ENCODE data around the gene PADI4.

The PADI4 gene

GRCh38 chr1:17272066-17272465 lies 35.9 kb upstream of the PADI4 start:
- no peak overlapping the region for H3K9ac ChIP-seq
- H3K36me3 ChIP-seq (ENCODE audit: control insufficient read depth, insufficient read depth, low read length): no peaks in the 10 kb centered on the region
- H3K4me2 ChIP-seq (ENCODE audit: low read length): no peak overlapping the region
- H3K4me3 ChIP-seq (ENCODE audit: low read depth, low read length): no peak overlapping the region
- no peaks in the 10 kb centered on the region for H3K4me1 ChIP-seq
- no peak overlapping the region for H3K27ac ChIP-seq
- no peaks in the 10 kb centered on the region for H3K27me3 ChIP-seq (ENCODE audit: control insufficient read depth, insufficient read depth, low read length)
- no peaks in the 10 kb centered on the region for H3K9me3 ChIP-seq (ENCODE audit: control insufficient read depth, low read length)
- no peak for TF ChIP-seq CTCF (IDR thresholded peaks at IDR 0.05)
- no peak overlapping the region for H2AFZ ChIP-seq
- H3K79me2 ChIP-seq: no peaks in the 10 kb centered on the region

GRCh38 chr1:17272646-17273045 lies 35.4 kb upstream of the PADI4 start:
- Histone ChIP-seq H3K9me3 (ENCODE audit: control insufficient read depth, low read length) (no peaks in the 10 kb centered on the region), H3K4me2 (ENCODE audit: low read length) (no peak overlapping the region), H3K27me3 (ENCODE audit: control insufficient read depth, insufficient read depth, low read length) (no peaks in the 10 kb centered on the region), H3K4me1 (no peaks in the 10 kb centered on the region), H3K36me3 (ENCODE audit: control insufficient read depth, insufficient read depth, low read length) (no peaks in the 10 kb centered on the region), H3K9ac (no peak overlapping the region), H3K27ac (no peak overlapping the region), H2AFZ (no peak overlapping the region), H3K4me3 (ENCODE audit: low read depth, low read length) (no peak overlapping the region), H3K79me2 (no peaks in the 10 kb centered on the region)
- no peak for TF ChIP-seq CTCF (IDR thresholded peaks at IDR 0.05)

GRCh38 chr1:17273096-17273495 lies 34.9 kb upstream of the PADI4 start:
- Histone ChIP-seq H3K4me1 (no peaks in the 10 kb centered on the region), H3K27ac (no peak overlapping the region), H3K9ac (no peak overlapping the region), H3K27me3 (ENCODE audit: control insufficient read depth, insufficient read depth, low read length) (no peaks in the 10 kb centered on the region), H3K9me3 (ENCODE audit: control insufficient read depth, low read length) (no peaks in the 10 kb centered on the region), H3K4me3 (ENCODE audit: low read depth, low read length) (no peak overlapping the region), H3K4me2 (ENCODE audit: low read length) (no peak overlapping the region), H2AFZ (no peak overlapping the region), H3K79me2 (no peaks in the 10 kb centered on the region), H3K36me3 (ENCODE audit: control insufficient read depth, insufficient read depth, low read length) (no peaks in the 10 kb centered on the region)
- no peak for TF ChIP-seq CTCF (IDR thresholded peaks at IDR 0.05)

GRCh38 chr1:17274186-17275170 lies 33.5 kb upstream of the PADI4 start:
- no peak for TF ChIP-seq CTCF (IDR thresholded peaks at IDR 0.05)
- Histone ChIP-seq H3K36me3 (ENCODE audit: control insufficient read depth, insufficient read depth, low read length) (no peaks in the 10 kb centered on the region), H3K27me3 (ENCODE audit: control insufficient read depth, insufficient read depth, low read length) (no peaks in the 10 kb centered on the region)

More at GRCh38 chr1:17274186-17275170, 33.5 kb upstream of the PADI4 start:
- Histone ChIP-seq H3K4me1 (no peaks in the 10 kb centered on the region), H2AFZ (no peak overlapping the region), H3K27ac (no peak overlapping the region), H3K4me2 (ENCODE audit: low read length) (no peak overlapping the region), H3K9me3 (ENCODE audit: control insufficient read depth, low read length) (no peaks in the 10 kb centered on the region), H3K79me2 (no peaks in the 10 kb centered on the region), H3K4me3 (ENCODE audit: low read depth, low read length) (no peak overlapping the region), H3K9ac (no peak overlapping the region)

All from parathyroid adenoma (tissue), 2 donors.